Measurements from ENCODE around the gene EHHADH.

EHHADH gene

GRCh38 chr3:185205865-185206264 lies 48.0 kb downstream of the EHHADH start:
- no peak for DNase-seq
- in situ Hi-C loops (cut with MboI; ENCODE audit: low pct_unique_long_range_greater_than_20kb, low sequenced_read_pairs): no loop called here

DNA sequence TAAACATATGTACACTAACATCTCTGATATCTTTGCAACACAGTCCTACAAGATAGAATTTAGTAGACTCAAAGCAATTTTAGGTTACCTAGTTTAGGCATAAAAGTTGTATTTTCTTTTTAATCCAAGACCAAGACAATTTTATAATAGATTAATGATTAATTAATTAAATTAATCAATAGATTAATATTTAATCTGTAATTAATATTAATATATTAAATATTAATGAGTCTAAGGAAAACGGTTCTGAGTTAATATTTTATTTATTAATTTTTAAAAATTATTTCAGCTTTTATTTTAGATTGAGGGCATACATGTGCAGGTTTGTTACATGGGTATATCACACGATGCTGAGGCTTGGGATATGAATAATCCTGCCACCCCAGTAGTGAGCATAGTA lies 49.0 kb downstream of the EHHADH start:
- in situ Hi-C loops (cut with MboI; ENCODE audit: low pct_unique_long_range_greater_than_20kb, low sequenced_read_pairs): no loop called here
- DNase-seq: no peak

DNA sequence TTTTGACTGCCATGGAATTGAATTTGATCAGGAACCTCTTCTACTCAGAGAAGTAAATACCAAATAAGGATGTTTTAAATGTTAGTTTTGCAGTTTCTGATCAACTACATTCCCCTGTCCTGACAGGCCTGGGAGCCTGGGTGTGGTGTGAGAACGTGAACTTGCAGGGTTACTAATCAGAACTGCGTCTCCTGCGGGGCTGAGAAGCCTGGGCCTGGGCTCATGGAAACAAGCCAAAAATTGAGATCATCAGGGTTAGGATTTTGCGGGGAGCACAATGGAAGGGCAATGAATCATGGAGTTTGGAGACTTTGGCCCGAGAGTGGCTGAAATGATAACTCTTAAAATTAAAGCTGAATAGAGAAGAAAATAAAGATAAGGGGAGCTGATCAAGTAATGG lies 53.2 kb downstream of the EHHADH start:
- DNase-seq: no peak
- in situ Hi-C loops (cut with MboI; ENCODE audit: low pct_unique_long_range_greater_than_20kb, low sequenced_read_pairs): no loop called here

DNA sequence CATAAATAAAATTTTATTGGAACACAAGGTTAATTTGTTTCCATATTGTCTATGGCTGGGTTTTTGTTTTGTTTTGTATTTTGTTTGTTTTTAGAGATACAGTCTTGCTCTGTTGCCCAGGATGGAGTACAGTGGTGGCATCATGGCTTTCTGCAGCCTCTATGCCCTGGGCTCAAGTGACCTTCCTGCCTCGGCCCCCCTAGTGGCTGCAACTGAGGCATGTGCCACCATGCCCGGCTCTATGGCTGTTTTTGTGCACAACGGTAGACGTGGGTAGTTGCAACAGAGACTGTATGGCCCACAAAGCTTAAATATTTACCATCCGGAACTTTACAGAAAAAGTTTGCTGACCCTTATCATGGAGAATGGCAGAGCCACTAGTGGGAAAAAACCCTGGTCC lies 54.2 kb downstream of the EHHADH start:
- DNase-seq: no peak
- in situ Hi-C loops (cut with MboI; ENCODE audit: low pct_unique_long_range_greater_than_20kb, low sequenced_read_pairs): loop anchor here (25.0 kb wide), 1 partner anchor 312 kb away; no protein-coding TSS in a partner anchor

GRCh38 chr3:185199206-185199605 lies 54.6 kb downstream of the EHHADH start:
- in situ Hi-C loops (cut with MboI; ENCODE audit: low pct_unique_long_range_greater_than_20kb, low sequenced_read_pairs): loop anchor here (25.0 kb wide), 1 partner anchor 312 kb away; no protein-coding TSS in a partner anchor
- DNase-seq: no peak

DNA sequence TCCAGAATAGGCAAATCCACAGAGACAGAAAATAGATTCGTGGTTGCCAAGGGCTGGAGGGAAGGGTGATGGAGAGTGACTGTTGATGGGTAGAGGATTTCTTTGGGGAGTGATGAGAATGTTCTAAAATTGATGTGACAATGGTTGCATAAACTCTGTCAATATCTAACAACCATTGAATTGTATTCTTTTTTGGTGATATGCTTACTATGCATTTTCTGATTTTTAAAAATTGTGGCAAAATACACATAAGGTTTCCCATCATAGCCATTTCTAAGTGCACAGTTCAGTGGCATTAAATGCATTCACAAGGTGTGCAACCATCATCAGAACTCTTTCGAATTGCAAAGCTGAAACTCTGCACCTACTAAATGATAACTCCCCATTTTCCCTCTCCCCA lies 56.8 kb downstream of the EHHADH start:
- in situ Hi-C loops (cut with MboI; ENCODE audit: low pct_unique_long_range_greater_than_20kb, low sequenced_read_pairs): loop anchor here (25.0 kb wide), 1 partner anchor 310 kb away; no protein-coding TSS in a partner anchor

GRCh38 chr3:185195652-185196051 lies 58.2 kb downstream of the EHHADH start:
- in situ Hi-C loops (cut with MboI; ENCODE audit: low pct_unique_long_range_greater_than_20kb, low sequenced_read_pairs): loop anchor here (25.0 kb wide), 1 partner anchor 308 kb away; no protein-coding TSS in a partner anchor

More for the DNA sequence above, 56.8 kb downstream of the EHHADH start:
- no peak for DNase-seq

DNA sequence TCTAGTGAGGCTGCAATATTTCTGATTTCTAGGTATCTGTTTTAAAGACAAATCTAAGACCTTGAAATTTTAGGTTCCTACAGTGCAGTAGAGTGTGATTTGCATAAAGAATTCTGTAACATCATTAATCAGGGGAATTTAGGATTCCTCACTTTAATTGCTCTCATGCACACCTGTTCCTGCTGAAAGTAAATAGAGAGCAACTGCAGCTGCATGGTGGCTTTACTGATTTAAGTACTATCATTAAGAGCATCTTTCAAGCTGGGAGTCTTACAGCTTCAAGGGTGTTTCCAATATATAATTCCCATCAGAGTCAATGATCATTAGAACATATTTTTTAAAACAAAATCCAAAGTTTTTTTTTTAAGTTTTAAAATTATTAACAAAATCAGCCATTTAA lies 65.0 kb downstream of the EHHADH start:
- in situ Hi-C loops (cut with MboI; ENCODE audit: low pct_unique_long_range_greater_than_20kb, low sequenced_read_pairs): loop anchor here (25.0 kb wide), 1 partner anchor 302 kb away; no protein-coding TSS in a partner anchor
- DNase-seq: no peak

More at GRCh38 chr3:185195652-185196051, 58.2 kb downstream of the EHHADH start:
- DNase-seq: no peak

- in situ Hi-C loops (cut with MboI; ENCODE audit: low pct_unique_long_range_greater_than_20kb, low sequenced_read_pairs): loop anchor here (25.0 kb wide), 1 partner anchor 300 kb away; no protein-coding TSS in a partner anchor
Measured at GRCh38 chr3:185187391-185187790, 66.5 kb downstream of the EHHADH start.

DNA sequence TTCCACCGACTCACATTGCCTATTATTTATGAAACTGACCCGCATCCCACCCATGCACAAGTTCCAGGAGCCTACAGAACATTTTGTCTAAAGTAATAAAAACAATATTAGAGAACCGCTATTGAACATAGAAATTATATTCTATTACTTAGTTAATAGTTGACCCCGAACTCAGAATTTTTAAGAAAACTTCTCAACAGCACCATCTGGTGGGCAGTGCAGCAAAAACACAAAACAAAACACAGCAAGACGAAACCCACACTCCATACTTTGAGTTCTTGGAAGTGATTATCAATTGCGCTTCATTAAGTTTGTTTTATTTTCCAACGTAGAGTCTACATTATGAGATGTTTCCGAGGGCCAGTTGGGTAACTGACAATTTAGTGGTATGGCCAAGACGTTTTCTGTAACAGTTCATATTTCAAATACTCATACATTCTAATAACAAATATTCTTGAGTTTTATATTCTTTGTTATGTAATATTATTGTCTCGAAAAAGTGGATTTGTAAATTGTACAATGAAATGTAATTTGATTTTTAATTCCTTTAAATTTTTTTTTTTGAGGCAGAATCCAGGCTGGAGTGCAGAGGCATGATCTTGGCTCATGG lies 77.0 kb downstream of the EHHADH start:
- peak; percentile 61 for DNase-seq
- in situ Hi-C loops (cut with MboI; ENCODE audit: low pct_unique_long_range_greater_than_20kb, low sequenced_read_pairs): loop anchor here (25.0 kb wide), 1 partner anchor 290 kb away; no protein-coding TSS in a partner anchor

More at GRCh38 chr3:185187391-185187790, 66.5 kb downstream of the EHHADH start:
- DNase-seq: no peak

- in situ Hi-C loops (cut with MboI; ENCODE audit: low pct_unique_long_range_greater_than_20kb, low sequenced_read_pairs): loop anchor here (25.0 kb wide), 1 partner anchor 288 kb away; no protein-coding TSS in a partner anchor
- peak; percentile 51 for DNase-seq
Measured at GRCh38 chr3:185175370-185175987, 78.4 kb downstream of the EHHADH start.

DNA sequence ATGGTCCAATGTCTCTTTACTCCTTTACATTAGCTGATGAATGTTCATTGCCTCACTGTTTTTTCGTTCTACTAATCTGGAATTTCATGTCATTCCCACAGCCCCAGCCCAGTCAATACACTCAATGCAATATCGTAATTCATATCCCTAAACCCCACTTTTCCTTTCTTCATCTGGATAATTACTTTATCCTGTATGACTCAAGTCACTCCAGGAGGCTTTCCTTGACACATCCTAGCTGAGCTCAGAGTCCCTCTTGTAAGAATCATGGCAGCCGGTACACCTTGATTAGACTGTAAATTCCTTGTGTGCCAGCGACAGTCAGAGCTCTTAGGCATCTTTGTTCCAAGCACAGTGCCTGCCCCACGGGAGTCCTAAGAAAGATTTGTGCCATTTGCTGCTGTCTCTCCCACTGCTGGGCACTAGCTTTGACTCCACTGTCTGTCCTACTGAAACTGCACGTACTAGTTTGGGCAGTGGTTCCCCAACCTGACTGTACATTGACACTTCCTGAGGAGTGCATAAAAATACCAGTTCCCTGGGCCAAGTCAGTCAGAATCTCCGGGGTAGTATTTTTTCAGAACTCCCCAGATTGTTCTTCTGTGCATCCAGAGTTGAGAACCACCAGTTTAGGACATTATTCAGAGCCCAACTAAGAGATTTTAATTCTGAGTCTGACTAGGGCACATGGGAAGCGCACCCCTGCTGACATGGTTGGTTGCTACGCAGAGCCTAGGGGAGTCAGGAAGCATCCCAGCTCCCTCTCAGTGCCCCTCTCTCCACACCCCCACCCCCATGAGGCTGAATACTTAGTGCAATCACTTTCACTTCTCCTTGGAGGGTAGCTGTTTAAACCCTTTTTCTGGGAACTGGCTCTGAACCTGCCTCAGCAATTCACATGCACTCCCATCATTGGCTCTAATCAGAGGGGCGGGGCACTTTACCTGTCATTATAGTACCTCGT lies 81.5 kb downstream of the EHHADH start:
- no peak for DNase-seq
- in situ Hi-C loops (cut with MboI; ENCODE audit: low pct_unique_long_range_greater_than_20kb, low sequenced_read_pairs): no loop called here

DNA sequence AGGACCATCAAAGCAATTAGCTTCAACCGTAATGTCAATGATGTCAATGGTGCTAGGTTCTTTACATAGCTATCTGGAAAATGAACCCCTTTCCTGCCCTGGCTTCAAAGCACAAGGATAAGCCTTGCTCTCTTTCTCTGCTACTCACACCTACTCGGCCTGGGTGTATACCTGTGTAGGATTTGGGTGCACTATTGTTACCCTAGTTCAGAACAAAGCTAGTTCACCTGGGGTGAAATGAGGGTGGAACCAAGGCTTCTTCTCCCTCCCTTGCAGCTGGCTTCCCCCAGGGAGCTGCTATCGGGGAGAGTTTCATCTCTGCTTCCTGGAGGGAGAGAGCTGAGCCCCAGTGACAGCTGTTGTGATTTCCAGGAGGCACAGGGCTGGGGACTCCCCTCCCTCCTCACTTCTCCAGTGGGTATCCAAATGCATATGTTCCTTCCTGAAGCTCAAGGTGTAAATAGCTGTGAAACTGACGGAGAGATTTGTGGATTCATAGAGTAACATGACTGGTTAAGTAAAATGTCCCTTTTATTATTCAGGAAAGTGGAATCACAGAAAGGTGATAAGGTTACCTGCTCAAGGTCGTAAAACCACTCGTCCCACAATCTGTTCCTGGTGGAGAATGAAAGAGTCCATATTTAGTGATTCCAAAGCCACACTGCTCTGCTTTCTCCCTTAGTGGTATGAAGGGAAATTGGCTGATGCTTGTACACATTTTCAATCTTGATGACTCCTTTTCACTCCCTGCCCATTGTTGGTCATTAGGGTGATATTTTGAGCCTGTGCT lies 89.2 kb downstream of the EHHADH start:
- in situ Hi-C loops (cut with MboI; ENCODE audit: low pct_unique_long_range_greater_than_20kb, low sequenced_read_pairs): no loop called here
- DNase-seq: no peak

GRCh38 chr3:185162634-185163033 lies 91.2 kb downstream of the EHHADH start:
- DNase-seq: no peak
- in situ Hi-C loops (cut with MboI; ENCODE audit: low pct_unique_long_range_greater_than_20kb, low sequenced_read_pairs): no loop called here

DNA sequence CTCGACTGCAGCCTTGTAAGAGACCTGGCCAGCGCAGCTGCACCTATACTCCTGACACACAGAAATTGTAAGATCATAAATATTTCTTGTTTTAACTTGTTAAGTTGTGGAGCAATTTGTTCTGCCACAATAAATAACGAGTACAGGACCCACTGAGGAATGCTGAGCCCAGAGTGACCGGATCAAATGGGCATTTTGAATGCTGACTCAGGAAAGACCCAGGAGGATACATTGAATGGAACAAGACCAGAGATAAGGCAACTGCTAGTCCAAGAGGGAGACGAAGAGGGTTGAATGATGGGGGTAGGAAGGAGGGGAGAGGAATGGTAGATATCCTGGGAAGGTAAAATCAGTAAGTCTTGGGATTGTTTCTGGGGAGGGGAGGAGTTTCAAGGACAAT lies 92.1 kb downstream of the EHHADH start:
- DNase-seq: no peak
- in situ Hi-C loops (cut with MboI; ENCODE audit: low pct_unique_long_range_greater_than_20kb, low sequenced_read_pairs): no loop called here

- in situ Hi-C loops (cut with MboI; ENCODE audit: low pct_unique_long_range_greater_than_20kb, low sequenced_read_pairs): no loop called here
Measured at GRCh38 chr3:185157347-185157746, 96.5 kb downstream of the EHHADH start.

GRCh38 chr3:185155678-185156077 lies 98.2 kb downstream of the EHHADH start:
- in situ Hi-C loops (cut with MboI; ENCODE audit: low pct_unique_long_range_greater_than_20kb, low sequenced_read_pairs): no loop called here
- no peak for DNase-seq

More at GRCh38 chr3:185157347-185157746, 96.5 kb downstream of the EHHADH start:
- DNase-seq: no peak

DNA sequence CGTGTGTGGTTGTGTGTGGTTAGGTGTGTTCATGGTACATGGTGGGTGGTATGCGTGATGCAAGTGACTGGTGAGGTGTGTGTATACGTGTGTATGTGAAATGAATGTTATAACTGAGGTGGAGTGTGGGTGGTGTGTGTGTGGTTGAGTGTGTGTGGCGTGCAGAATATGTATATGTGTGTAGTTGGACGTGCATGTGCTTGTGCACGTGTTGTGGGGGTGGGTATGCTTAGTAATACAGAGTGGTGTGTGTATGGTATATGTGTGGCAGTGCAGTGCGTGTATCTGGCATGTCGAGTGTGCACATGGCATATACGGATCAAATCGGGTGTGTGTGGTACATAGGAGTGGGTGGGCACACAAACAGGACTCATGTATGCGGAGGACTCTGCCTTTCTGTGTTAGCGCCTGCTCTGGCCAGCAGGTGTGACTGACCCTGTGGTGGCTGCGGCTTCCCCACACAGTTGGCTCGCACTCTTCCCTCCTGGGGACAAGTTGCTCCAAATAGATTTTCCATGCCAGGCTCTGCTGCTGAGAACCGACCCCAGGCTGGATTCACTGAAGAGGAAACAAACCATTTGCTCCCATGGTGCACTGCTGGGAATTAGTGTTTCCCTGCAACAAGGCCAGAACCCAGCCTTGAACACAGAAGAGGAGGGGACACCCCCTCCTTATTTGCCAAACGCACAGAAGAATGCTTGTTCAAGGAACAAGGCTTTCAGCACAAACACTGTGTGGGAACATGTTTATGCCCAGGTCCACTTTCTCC lies 99.8 kb downstream of the EHHADH start:
- DNase-seq: no peak
- in situ Hi-C loops (cut with MboI; ENCODE audit: low pct_unique_long_range_greater_than_20kb, low sequenced_read_pairs): no loop called here

Data from KBM-7 (cell line).